Muscle of leg (tissue), 11 donors: ENCODE measurements around the gene RUFY1. TPM values are rescaled to one million over a fixed set of nuclear protein-coding genes. Genes with fewer than 3 reads are reported as not detected.
A peak's percentile ranks its signal among the peaks of the same experiment; 100 is the strongest.

Experiments used
- DNase-seq: peaks from one replicate; pipeline ENCODE4 v3.0.0; 2013
- H3K27ac ChIP-seq: one replicate; pipeline ENCODE4 v1.5.1; 2013; ENCODE audit warnings: mild to moderate bottlenecking, low read length, control low read depth
- H3K27me3 ChIP-seq: one replicate; pipeline ENCODE4 v1.6.1; 2013; ENCODE audit warnings: low read length; ENCODE audit not compliant: control insufficient read depth, insufficient read depth
- H3K36me3 ChIP-seq: one replicate; pipeline ENCODE4 v1.6.1; 2013; ENCODE audit warnings: low read length; ENCODE audit not compliant: control insufficient read depth, insufficient read depth
- H3K4me1 ChIP-seq: one replicate; pipeline ENCODE4 v1.6.1; 2013; ENCODE audit warnings: low read length; ENCODE audit not compliant: control insufficient read depth, insufficient read depth
- H3K4me3 ChIP-seq: one replicate; pipeline ENCODE4 v1.5.1; 2013; ENCODE audit warnings: low read length, control low read depth
- H3K9me3 ChIP-seq: replicated peaks from 2 replicates; pipeline ENCODE4 v1.6.1; 2013; ENCODE audit warnings: low read depth, low read length; ENCODE audit not compliant: control insufficient read depth
- WGBS: methylation state at CpG from one replicate; pipeline ENCODE4 v1.1.5; 2013; ENCODE audit warnings: missing lambda C conversion rate; ENCODE audit not compliant: insufficient coverage; 5-methylcytosine and 5-hydroxymethylcytosine counted together
- polyA plus RNA-seq, 8 donors: library from polyadenylated mRNA; unstranded; fragments of 120-200 nt; gene quantifications; one replicate each; pipeline versions ENCODE4 v1.2.1 to v1.2.3, GENCODE V29; 2013; ENCODE audit warnings: inconsistent platforms in 1 of 8, low replicate concordance in 1 of 8; ENCODE audit not compliant: insufficient read length in 8 of 8, insufficient read depth in 1 of 8
- total RNA-seq: library from RNA; stranded (reverse); fragments of 120-200 nt; gene quantifications from one replicate; pipeline ENCODE4 v1.2.4, GENCODE V29; 2013

Gene RUFY1
- total and polyA plus RNA-seq, 9 donors: 30.9 to 41.0 (median 35.8) TPM

DNA sequence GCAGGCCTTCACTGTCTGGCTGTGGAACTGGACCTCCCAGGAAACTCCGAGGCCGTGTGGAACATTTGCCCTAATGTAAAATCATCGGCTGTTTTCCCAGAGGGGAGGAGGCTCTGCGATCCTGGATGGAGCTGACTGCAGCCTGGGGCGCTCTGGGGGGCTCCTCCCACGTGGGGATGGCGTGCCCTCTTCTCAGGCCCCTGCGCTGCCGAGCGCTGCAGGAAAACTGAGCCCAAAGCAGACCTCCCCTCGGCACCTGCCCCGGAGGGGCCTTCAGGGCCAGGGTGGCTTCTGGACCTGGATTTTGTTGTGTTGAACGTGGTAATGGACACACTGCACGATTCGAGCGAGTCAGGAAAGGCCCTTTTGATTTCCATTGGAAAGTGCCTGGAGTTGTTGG is 49.2 kb downstream of the RUFY1 start:
- Histone ChIP-seq H3K36me3 (peaks cover 83% of the 10 kb centered on the region), H3K4me3 (no peak overlapping the region), H3K27ac (no peak overlapping the region), H3K27me3 (no peaks in the 10 kb centered on the region), H3K9me3 (no peaks in the 10 kb centered on the region), H3K4me1 (no peaks in the 10 kb centered on the region)
- 88% methylated on average over 16 of the region's 16 CpGs for WGBS
- no peak for DNase-seq

DNA sequence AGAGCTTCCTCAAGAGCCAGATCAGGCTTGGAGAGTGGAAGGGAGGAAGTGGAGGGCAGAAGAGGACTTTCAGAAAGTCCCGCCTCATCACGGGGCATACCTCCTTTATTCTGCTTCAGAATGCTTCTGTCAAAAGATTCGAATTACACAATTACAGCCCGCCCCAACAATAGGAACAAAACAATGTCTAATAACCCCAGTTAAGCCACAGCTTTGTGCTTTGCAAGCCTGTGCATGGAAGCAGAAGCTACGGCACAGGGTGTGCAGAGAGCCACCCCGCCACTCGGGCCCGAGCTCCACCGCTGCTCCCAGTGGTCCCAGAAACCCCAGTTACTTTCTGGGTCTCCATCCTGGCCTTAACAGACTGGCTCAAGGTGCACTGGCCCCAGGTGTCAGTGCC is 49.6 kb downstream of the RUFY1 start:
- Histone ChIP-seq H3K4me1 (no peaks in the 10 kb centered on the region), H3K27ac (no peak overlapping the region), H3K9me3 (no peaks in the 10 kb centered on the region), H3K36me3 (peaks cover 80% of the 10 kb centered on the region), H3K27me3 (no peaks in the 10 kb centered on the region), H3K4me3 (no peak overlapping the region)
- no peak for DNase-seq
- WGBS: 85% methylated on average over 5 of the region's 9 CpGs

DNA sequence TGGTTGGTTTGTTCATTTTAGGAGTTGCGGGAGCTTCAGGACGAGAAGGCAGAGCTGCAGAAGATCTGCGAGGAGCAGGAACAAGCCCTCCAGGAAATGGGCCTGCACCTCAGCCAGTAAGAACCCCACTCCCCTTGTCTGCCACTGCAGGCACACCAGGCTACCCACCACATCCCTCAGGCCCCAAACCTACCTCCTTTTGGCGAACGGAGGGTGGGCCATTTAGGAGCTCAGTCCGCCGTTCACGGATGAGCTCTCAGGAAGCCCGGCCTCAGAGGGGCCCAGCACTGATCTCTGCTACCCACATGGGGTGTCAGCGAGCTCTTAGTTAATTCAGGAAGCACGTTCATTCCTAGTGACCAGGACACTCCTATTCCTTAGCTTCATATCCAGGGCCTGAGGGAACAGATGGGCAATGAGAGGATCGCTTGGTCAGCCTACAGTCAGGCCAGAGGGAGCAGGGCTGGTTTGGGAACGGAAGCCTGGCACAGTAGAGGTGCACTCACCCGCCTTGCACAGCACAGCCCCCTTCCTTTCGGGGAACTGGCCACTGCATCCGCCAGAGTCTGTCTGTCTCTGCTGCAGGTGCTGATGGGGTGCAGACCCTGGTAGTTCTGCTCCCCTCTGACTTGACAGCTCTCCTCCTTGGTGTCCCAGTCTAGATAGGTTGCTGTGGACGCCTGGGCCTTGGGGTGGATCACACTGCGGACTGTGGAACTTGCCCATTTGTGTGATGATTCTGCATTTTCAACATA is 51.7 kb downstream of the RUFY1 start:
- Histone ChIP-seq H3K9me3 (no peaks in the 10 kb centered on the region), H3K4me3 (no peak overlapping the region), H3K27me3 (no peaks in the 10 kb centered on the region), H3K27ac (no peak overlapping the region), H3K4me1 (peaks cover 18% of the 10 kb centered on the region), H3K36me3 (peaks cover 82% of the 10 kb centered on the region)
- no peak for DNase-seq
- WGBS: 91% methylated on average over 13 of the region's 18 CpGs

DNA sequence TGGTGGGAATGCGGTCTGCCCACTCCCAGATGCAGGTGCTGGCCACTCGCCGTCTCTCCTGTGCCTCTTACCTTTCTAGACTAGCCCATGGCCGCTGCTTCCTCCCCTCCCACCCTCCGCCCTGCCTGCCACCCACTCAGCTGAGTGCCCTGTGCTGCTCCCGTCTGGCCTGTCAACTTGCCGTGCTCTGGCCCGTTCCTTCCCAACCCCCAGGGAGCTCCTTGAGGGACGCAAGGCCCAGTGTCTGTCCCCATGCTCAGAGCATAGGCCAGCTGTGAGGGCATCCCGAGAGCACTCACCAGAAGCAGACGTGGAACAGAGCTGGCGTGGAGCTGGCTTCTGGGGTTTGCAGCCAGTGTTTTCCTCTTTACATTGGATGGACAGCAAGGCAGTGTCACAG is 53.0 kb downstream of the RUFY1 start:
- H3K4me1 ChIP-seq: peaks cover 27% of the 10 kb centered on the region
- no peaks in the 10 kb centered on the region for H3K27me3 ChIP-seq
- no peak overlapping the region for H3K4me3 ChIP-seq
- H3K9me3 ChIP-seq: no peaks in the 10 kb centered on the region
- H3K36me3 ChIP-seq: peaks cover 81% of the 10 kb centered on the region
- DNase-seq: no peak
- H3K27ac ChIP-seq: no peak overlapping the region
- WGBS: 82% methylated on average over 11 of the region's 12 CpGs

DNA sequence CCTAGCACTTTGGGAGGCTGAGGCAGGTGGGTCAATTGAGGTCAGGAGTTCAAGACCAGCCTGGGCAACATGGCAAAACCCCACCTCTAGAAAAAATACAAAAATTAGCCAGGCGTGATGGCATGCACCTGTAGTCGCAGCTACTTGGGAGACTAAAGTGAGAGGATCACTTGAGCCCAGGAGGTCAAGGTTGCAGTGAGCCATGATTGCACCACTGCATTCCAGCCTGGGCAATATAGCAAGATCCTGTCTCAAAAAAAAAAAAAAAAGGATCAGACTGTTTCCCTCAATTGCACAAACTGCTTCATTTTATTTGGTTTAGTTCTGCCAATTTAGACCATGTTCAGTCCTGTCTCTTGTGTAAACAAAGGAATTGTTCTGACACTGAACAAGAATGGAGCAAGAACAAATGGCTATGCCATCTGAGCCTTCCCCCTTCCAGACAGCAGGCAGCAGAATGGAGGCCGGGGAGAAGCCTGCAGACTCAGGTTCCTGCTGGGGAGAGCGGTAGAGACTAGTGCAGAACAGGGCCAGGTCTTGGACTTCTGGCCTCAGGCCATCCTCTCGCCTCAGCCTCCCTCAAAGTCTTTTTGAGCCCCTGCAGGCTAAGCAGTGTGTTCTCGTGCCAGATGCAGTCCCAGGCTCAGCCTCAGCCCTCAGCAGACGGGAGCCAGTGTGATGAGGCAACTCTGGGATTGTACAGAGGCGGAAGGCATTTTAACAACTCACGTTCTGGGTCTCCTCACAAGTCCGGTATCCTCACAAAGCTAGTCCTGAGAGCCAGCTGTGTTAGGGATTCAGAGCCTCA is 54.9 kb downstream of the RUFY1 start:
- peaks cover 79% of the 10 kb centered on the region for H3K36me3 ChIP-seq
- WGBS: 34% methylated on average over 5 of the region's 10 CpGs
- H3K9me3 ChIP-seq: no peaks in the 10 kb centered on the region
- no peak overlapping the region for H3K4me3 ChIP-seq
- H3K27me3 ChIP-seq: no peaks in the 10 kb centered on the region
- peak overlapping the region; percentile 35 for H3K27ac ChIP-seq
- H3K4me1 ChIP-seq: peaks cover 34% of the 10 kb centered on the region
- DNase-seq: peak; percentile 51

DNA sequence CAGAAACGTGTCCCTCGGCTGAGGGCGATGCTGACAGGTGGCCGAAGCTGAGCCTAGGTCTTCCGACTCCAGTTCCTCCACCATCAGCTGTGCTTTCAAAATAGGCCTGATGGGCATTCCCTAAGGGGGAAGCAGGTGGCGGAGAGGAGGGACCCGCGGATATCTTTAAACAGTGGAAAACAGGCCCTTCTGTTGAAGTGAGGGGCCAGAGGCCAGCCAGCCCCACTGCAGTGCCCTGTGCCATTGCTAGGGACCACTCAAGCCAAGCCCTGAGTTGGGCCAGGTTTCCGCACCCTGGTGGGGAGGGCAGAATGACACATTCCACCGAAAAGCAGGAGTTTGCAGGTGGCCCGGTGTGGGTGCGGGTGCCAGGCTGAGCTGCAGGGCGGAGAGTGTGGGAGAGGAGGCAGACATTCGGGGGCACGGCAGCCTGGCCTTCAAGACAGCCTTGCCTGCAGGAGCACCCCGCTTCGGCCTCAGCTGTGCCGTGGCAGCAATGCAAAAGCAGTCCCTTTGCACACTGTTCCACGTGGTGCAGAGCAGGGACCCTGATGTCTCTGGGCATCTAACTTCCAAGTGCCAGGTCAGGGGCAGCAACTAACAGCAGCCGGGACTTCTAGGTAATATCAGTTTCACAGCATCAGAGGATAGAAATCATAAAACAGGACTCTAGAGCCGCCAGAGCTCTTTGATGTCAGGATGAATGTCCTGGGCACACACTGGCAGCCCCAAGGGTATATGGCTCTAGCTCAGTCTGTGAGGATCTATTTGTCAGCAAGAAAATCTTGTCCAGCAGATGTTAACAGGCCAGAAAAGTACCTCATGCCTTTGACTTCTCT is 55.9 kb downstream of the RUFY1 start:
- H3K27ac ChIP-seq: peak overlapping the region; percentile 35

DNA sequence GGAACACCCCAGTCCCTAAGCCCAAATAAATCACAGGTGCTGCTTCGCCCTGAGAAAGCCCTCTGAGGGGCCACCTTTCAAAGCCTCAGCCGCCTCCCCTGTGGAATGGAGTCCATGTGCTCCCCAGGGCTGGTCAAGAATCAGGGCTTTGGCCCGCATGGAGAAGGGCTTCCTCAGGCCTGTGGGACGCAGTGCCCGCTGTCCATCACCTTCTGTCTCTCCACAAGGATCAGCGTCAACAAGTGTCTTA is 56.5 kb downstream of the RUFY1 start:
- Histone ChIP-seq H3K27ac (no peak overlapping the region), H3K9me3 (no peaks in the 10 kb centered on the region), H3K27me3 (no peaks in the 10 kb centered on the region), H3K36me3 (peaks cover 85% of the 10 kb centered on the region), H3K4me3 (no peak overlapping the region), H3K4me1 (peaks cover 44% of the 10 kb centered on the region)
- 84% methylated on average over 6 of the region's 6 CpGs for WGBS
- no peak for DNase-seq

More for the DNA sequence above, 55.9 kb downstream of the RUFY1 start:
- Histone ChIP-seq H3K4me3 (no peak overlapping the region), H3K9me3 (no peaks in the 10 kb centered on the region), H3K36me3 (peaks cover 82% of the 10 kb centered on the region), H3K27me3 (no peaks in the 10 kb centered on the region), H3K4me1 (peaks cover 41% of the 10 kb centered on the region)
- no peak for DNase-seq
- WGBS: 81% methylated on average over 14 of the region's 21 CpGs

DNA sequence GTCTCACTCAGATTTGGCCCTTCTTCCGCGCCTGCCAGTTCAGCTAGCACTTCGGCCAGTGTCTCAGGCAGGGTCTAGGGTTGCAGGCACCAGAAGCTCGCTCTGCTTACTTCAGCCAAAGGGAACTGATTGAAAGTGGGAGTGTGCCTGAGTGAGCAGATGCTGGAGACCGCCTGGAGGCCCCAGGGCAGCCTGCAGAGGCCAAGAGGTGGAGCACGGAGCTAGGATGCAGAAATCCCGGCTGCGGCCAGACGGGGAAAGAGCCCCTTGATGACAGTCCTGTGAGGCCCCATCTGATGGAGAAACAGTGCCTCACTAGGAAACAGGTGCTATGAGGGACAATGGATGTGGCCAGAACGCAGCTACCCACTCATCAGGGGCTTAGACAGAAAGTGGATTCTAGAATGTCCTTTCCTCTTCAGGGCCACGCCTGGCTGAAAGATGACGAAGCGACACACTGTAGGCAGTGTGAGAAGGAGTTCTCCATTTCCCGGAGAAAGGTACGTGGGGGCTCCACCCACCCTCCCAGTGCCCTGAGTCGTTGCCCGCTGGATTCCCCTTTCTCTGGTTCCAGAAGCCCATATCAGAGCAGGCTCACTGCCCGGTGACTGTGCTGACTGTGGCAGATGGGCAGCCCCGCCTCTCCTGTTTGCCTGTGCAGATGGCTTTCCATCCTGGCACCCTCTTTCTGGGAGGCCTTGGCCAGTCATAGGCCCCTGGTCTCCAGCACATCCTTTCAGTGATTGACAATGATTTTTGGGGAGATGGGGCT is 57.0 kb downstream of the RUFY1 start:
- peak overlapping the region; percentile 43 for H3K27ac ChIP-seq
- H3K4me3 ChIP-seq: no peak overlapping the region
- DNase-seq: peak; percentile 45
- 38% methylated on average over 13 of the region's 19 CpGs for WGBS
- H3K4me1 ChIP-seq: peaks cover 45% of the 10 kb centered on the region
- no peaks in the 10 kb centered on the region for H3K9me3 ChIP-seq
- peaks cover 83% of the 10 kb centered on the region for H3K36me3 ChIP-seq
- H3K27me3 ChIP-seq: no peaks in the 10 kb centered on the region

DNA sequence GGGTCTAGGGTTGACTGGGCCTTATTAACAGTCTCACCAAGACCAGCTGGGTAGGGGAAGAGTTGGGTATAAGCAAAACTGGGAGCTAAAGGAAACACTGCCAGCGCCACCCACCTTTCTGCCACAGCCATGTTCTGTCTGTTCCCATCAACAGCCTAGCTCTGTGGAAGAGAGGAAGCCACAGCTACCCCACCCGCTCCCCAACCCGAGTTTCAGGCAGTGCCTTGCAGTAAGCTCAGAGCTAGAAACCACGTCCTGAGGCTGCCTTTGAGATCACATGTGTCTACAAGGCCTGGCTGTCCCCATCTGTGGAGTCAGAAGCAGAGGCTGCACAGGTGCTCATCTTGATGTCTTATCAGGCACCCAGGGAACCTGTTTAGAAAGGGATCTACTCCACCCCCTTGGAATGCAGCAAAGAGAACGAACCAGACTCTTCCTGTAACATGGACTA is 57.8 kb downstream of the RUFY1 start:
- no peak for DNase-seq
- no peak overlapping the region for H3K4me3 ChIP-seq
- no peak overlapping the region for H3K27ac ChIP-seq
- H3K9me3 ChIP-seq: no peaks in the 10 kb centered on the region
- no peaks in the 10 kb centered on the region for H3K27me3 ChIP-seq
- H3K36me3 ChIP-seq: peaks cover 86% of the 10 kb centered on the region
- peaks cover 45% of the 10 kb centered on the region for H3K4me1 ChIP-seq
- WGBS: 42% methylated on average over 4 of the region's 5 CpGs
